ENCODE measurements around the gene NUP210.
A peak's percentile ranks its signal among the peaks of the same experiment; 100 is the strongest.

NUP210 gene

DNA sequence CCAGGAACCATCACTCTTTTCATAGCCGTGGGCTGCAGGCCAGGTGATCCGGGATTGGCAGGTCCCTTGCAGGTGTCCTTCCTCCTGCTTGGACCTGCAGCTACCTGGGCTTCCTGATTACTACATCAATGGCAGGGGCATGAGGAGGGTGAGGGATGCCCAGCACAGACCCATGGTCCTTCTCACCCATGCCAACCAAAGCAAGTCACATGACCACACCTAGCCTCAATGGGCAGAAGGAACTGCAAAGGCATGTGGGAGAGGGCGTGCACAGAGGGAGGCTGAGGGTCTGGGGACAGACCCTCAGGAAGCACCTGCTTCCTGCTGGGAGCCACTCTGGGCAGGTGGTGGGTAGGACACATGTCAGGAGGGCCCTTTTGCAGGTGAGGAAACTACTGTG is 105.2 kb downstream of the NUP210 start:
- Mint-ChIP-seq H3K4me1 (no peaks in the 10 kb centered on the region), H3K27ac (no peak overlapping the region), H3K36me3 (ENCODE audit: low read depth) (no peaks in the 10 kb centered on the region), H3K27me3 (ENCODE audit: low read depth) (no peaks in the 10 kb centered on the region), H3K9me3 (no peaks in the 10 kb centered on the region), H3K4me3 (no peak overlapping the region)
- TF ChIP-seq, protein P1, sequence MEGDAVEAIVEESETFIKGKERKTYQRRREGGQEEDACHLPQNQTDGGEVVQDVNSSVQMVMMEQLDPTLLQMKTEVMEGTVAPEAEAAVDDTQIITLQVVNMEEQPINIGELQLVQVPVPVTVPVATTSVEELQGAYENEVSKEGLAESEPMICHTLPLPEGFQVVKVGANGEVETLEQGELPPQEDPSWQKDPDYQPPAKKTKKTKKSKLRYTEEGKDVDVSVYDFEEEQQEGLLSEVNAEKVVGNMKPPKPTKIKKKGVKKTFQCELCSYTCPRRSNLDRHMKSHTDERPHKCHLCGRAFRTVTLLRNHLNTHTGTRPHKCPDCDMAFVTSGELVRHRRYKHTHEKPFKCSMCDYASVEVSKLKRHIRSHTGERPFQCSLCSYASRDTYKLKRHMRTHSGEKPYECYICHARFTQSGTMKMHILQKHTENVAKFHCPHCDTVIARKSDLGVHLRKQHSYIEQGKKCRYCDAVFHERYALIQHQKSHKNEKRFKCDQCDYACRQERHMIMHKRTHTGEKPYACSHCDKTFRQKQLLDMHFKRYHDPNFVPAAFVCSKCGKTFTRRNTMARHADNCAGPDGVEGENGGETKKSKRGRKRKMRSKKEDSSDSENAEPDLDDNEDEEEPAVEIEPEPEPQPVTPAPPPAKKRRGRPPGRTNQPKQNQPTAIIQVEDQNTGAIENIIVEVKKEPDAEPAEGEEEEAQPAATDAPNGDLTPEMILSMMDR (IDR thresholded peaks at IDR 0.05; ENCODE audit: unreplicated experiment in 3 of 3) = no peak

DNA sequence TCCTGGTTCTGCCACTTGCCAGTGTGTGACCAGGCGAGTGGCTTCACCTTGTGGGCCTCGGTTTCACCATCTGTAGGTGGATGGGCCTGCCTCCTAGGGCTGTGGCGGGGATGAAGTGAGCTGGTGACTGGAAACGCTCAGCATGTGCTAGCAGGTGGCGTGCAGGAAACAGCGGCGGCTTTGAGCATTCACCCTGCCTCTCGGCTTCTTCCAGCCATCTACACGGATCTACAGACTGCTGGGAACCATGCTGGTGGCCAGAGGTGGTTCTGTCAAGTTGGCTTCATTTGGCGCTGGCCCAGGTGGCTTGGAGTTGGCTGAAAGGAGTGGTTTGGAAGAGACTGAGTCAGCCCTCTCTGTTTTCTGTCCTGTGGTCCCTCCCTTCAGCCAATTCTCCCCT is 106.3 kb downstream of the NUP210 start:
- Mint-ChIP-seq H3K27me3 (ENCODE audit: low read depth) (no peaks in the 10 kb centered on the region), H3K4me1 (no peaks in the 10 kb centered on the region), H3K9me3 (no peaks in the 10 kb centered on the region), H3K36me3 (ENCODE audit: low read depth) (no peaks in the 10 kb centered on the region), H3K4me3 (no peak overlapping the region), H3K27ac (no peak overlapping the region)
- TF ChIP-seq, protein P1 (IDR thresholded peaks at IDR 0.05; ENCODE audit: unreplicated experiment in 3 of 3) = no peak

DNA sequence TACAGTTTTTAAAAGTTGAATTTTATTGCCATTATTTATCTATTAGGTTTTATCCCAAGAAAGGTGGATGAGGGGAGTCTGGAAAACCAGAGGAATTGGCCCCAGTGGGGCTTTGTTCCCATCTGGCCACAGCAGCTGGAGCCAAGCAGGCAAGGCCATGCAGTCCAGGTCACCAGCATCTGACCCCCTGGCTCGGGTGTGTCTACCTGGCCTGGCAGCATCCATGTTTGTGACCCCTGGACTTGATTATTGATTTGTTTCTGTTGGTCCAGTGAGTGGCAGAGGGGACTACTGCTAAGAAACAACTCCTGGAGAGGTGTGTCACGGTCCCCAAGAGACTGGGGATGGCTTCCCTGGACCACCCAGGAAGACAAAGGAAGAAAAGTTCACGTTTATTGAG is 111.1 kb downstream of the NUP210 start:
- TF ChIP-seq, protein P1 (IDR thresholded peaks at IDR 0.05; ENCODE audit: unreplicated experiment in 3 of 3) = no peak
- H3K36me3 Mint-ChIP-seq (ENCODE audit: low read depth) = no peaks in the 10 kb centered on the region
- no peak overlapping the region for H3K27ac Mint-ChIP-seq
- H3K4me3 Mint-ChIP-seq = no peak overlapping the region
- H3K9me3 Mint-ChIP-seq = no peaks in the 10 kb centered on the region
- H3K27me3 Mint-ChIP-seq (ENCODE audit: low read depth) = peaks cover 9% of the 10 kb centered on the region
- no peaks in the 10 kb centered on the region for H3K4me1 Mint-ChIP-seq

DNA sequence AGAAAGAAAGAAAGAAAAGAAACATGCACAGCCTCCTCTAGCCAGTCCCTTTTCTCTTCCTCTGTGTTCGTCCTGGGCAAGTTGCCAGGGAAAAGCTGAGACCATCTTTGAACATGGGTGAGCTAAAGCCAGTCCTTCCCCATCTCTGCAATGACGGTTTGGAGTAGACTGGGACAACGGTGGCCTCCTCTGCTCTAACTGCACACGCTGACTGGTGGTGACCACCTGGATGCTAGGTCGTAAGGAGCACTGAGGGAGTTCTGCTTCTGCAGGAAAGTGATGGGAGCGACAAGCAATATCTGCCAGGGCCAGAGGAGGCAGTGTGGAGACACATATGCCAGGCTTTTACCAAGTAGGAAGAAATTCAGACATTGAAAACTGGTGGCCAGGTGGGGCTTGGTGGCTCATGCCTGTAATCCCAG is 111.7 kb downstream of the NUP210 start:
- Mint-ChIP-seq H3K9me3 (no peaks in the 10 kb centered on the region), H3K27ac (no peak overlapping the region), H3K4me1 (no peaks in the 10 kb centered on the region), H3K27me3 (ENCODE audit: low read depth) (peaks cover 9% of the 10 kb centered on the region), H3K36me3 (ENCODE audit: low read depth) (no peaks in the 10 kb centered on the region), H3K4me3 (no peak overlapping the region)
- TF ChIP-seq, protein P1 (IDR thresholded peaks at IDR 0.05; ENCODE audit: unreplicated experiment in 3 of 3) = peak in 2 of 3 experiments; percentile 39 to 50

DNA sequence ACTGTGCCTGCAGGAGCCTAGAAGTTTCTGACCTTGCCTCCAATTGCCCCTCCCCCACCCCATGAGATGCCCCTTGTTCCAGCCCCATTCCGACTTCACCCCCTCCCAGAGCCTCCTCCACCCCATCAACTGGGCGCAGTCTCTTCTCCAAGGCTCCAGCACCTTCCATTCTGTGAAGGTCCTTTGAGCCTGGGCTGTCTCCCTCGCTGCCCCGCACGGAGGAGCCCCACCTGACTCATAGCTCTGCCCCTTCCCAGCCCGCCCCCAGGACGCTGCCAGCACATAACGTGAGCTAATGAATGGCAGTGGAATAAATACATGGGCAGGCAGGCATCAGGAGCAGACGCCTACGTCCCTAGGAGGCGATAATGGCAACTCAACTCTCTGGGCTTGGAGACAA is 113.1 kb downstream of the NUP210 start:
- Mint-ChIP-seq H3K4me1 (no peaks in the 10 kb centered on the region), H3K9me3 (no peaks in the 10 kb centered on the region), H3K27me3 (ENCODE audit: low read depth) (peaks cover 9% of the 10 kb centered on the region), H3K36me3 (ENCODE audit: low read depth) (no peaks in the 10 kb centered on the region), H3K27ac (no peak overlapping the region), H3K4me3 (no peak overlapping the region)
- TF ChIP-seq, protein P1 (IDR thresholded peaks at IDR 0.05; ENCODE audit: unreplicated experiment in 3 of 3) = no peak

DNA sequence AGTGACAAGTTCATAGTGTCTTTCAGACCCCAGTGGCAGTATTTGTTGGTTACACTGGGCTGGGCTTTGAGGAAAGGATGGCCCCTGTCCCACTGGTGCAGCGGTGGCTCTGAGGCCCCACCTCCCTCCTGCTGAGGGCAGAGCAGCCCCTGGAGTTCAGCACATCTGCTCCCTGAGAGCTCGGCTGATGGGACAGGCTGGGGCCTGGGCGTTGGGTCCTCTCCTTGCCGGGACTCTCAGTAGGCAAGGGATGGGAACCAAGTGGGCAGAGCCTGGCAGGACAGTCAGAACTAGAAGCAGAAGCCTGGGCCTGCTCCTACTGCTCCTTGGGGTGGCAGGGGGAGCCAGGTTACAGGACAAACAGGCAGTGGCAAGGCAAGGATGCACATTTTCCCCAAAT is 114.5 kb downstream of the NUP210 start:
- peaks cover 9% of the 10 kb centered on the region for H3K27me3 Mint-ChIP-seq (ENCODE audit: low read depth)
- TF ChIP-seq, protein P1 (IDR thresholded peaks at IDR 0.05; ENCODE audit: unreplicated experiment in 3 of 3) = no peak
- no peak overlapping the region for H3K4me3 Mint-ChIP-seq
- no peaks in the 10 kb centered on the region for H3K36me3 Mint-ChIP-seq (ENCODE audit: low read depth)
- H3K4me1 Mint-ChIP-seq = no peaks in the 10 kb centered on the region
- H3K9me3 Mint-ChIP-seq = no peaks in the 10 kb centered on the region
- H3K27ac Mint-ChIP-seq = no peak overlapping the region
